Mucosa of descending colon (tissue), 3 donors: ENCODE measurements around the gene CCDC57. TPM values are rescaled to one million over a fixed set of nuclear protein-coding genes. Genes with fewer than 3 reads are reported as not detected.

Source experiments
- ATAC-seq: fragments of 200-7000 bp; cut with Tn5 transposase; one replicate; pipeline ENCODE4 v1.9.1; 2020; ENCODE audit warnings: mild to moderate bottlenecking, moderate library complexity
- DNase-seq, 3 donors: peaks; one replicate each; pipeline ENCODE4 v3.0.0-alpha.2; 2020
- H3K36me3 ChIP-seq: fragments of 200-600 bp; one replicate; pipeline ENCODE4 v1.8.0; 2021; ENCODE audit warnings: low read depth, mild to moderate bottlenecking
- H3K4me1 ChIP-seq: fragments of 200-600 bp; one replicate; pipeline ENCODE4 v1.8.0; 2021; ENCODE audit warnings: low read depth, mild to moderate bottlenecking
- H3K4me3 ChIP-seq: fragments of 200-600 bp; one replicate; pipeline ENCODE4 v1.8.0; 2021; ENCODE audit warnings: mild to moderate bottlenecking
- H3K9me3 ChIP-seq: fragments of 200-600 bp; one replicate; pipeline ENCODE4 v1.8.0; 2021; ENCODE audit warnings: mild to moderate bottlenecking
- CTCF ChIP-seq: fragments of 200-600 bp; IDR thresholded peaks from one replicate; pipeline ENCODE4 v1.8.0; 2022; ENCODE audit warnings: antibody characterized with exemption, mild to moderate bottlenecking
- intact Hi-C, 2 donors: fragments of 100-400 bp; cut with DNase I in 1 of 2; cut with micrococcal nuclease in 1 of 2; formaldehyde crosslinking; loops; one replicate each; pipeline versions ENCODE4 v1.11.0 to v1.11.1; 2022; cut with DNase I, micrococcal nuclease
- total RNA-seq, 3 donors: library from RNA; stranded (reverse); fragmentation: NEBNext Ultra II Directional in 2 of 3; extraction: Animal tissue kit (Norgen Biotek cat#: 25700) in 2 of 3; gene quantifications; one replicate each; pipeline versions ENCODE4 v1.2.1 to v1.2.4, GENCODE V29; 2021 to 2023
- donor health status: DM: no; HTN: no; CAD: no; lungs with moderate emphysema.
- donor health status: DM: no; HTN: no; CAD: no.
- donor health status: DM: no; HTN: yes; CAD: no.

CCDC57 gene
- total RNA-seq, 3 donors from 2014 or later, result 41.3 to 46.3 (median 45.4) TPM

- ATAC-seq, result peak; percentile 89
- no peaks in the 10 kb centered on the region for H3K4me1 ChIP-seq
- intact Hi-C loops, result loop anchor here (5.0 to 10.0 kb wide), 2 partner anchors 118 to 120 kb away; partner anchors contain the start of genes RAC3 (in 2 of the 2) and DCXR (in 1 of the 2)
- H3K36me3 ChIP-seq, result no peaks in the 10 kb centered on the region
- H3K9me3 ChIP-seq, result no peaks in the 10 kb centered on the region
- peak in 1 of 3 donors; percentile 80 for DNase-seq
- H3K4me3 ChIP-seq, result no peak overlapping the region
- TF ChIP-seq CTCF, result no peak
Measured at GRCh38 chr17:82152556-82153294, 59.9 kb downstream of the CCDC57 start.

GRCh38 chr17:82152114-82152513, 60.5 kb downstream of the CCDC57 start:
- no peak for DNase-seq

GRCh38 chr17:82151106-82151957, 61.3 kb downstream of the CCDC57 start:
- Histone ChIP-seq H3K9me3 (no peaks in the 10 kb centered on the region), H3K36me3 (no peaks in the 10 kb centered on the region), H3K4me3 (no peak overlapping the region), H3K4me1 (no peaks in the 10 kb centered on the region)
- ATAC-seq (no peak), DNase-seq (no peak)
- TF ChIP-seq CTCF, result no peak
- intact Hi-C loops, result loop anchor here (5.0 to 10.0 kb wide), 2 partner anchors 117 to 119 kb away; partner anchors contain the start of genes RAC3 (in 2 of the 2) and DCXR (in 1 of the 2)

More at GRCh38 chr17:82152114-82152513, 60.5 kb downstream of the CCDC57 start:
- Histone ChIP-seq H3K4me3 (no peak overlapping the region), H3K4me1 (no peaks in the 10 kb centered on the region), H3K36me3 (no peaks in the 10 kb centered on the region), H3K9me3 (no peaks in the 10 kb centered on the region)
- intact Hi-C loops, result loop anchor here (5.0 to 10.0 kb wide), 2 partner anchors 117 to 120 kb away; partner anchors contain the start of genes RAC3 (in 2 of the 2) and DCXR (in 1 of the 2)
- no peak for TF ChIP-seq CTCF
- ATAC-seq, result peak; percentile 15

- no peaks in the 10 kb centered on the region for H3K4me1 ChIP-seq
- no peak overlapping the region for H3K4me3 ChIP-seq
- intact Hi-C loops, result loop anchor here (5.0 to 10.0 kb wide), 2 partner anchors 115 to 117 kb away; partner anchors contain the start of genes RAC3 (in 2 of the 2) and DCXR (in 1 of the 2)
- no peak for DNase-seq
- H3K36me3 ChIP-seq, result no peaks in the 10 kb centered on the region
- TF ChIP-seq CTCF, result no peak
- ATAC-seq, result no peak
- no peaks in the 10 kb centered on the region for H3K9me3 ChIP-seq
Measured at GRCh38 chr17:82149401-82150099, 63.1 kb downstream of the CCDC57 start.

GRCh38 chr17:82148997-82149396, 63.6 kb downstream of the CCDC57 start:
- intact Hi-C loops, result no loop called here
- Histone ChIP-seq H3K36me3 (no peaks in the 10 kb centered on the region), H3K9me3 (no peaks in the 10 kb centered on the region), H3K4me3 (no peak overlapping the region), H3K4me1 (no peaks in the 10 kb centered on the region)
- no peak for TF ChIP-seq CTCF
- DNase-seq, result no peak
- ATAC-seq, result no peak
